ENCODE measurements around the gene PLAGL2. TPM values are rescaled to one million over a fixed set of nuclear protein-coding genes. Genes with fewer than 3 reads are reported as not detected.

PLAGL2 gene
- total and polyA plus RNA-seq, 2 of the 4 experiments (the other 2 are of a cell fraction), result 2.9 to 7.7 TPM

DNA sequence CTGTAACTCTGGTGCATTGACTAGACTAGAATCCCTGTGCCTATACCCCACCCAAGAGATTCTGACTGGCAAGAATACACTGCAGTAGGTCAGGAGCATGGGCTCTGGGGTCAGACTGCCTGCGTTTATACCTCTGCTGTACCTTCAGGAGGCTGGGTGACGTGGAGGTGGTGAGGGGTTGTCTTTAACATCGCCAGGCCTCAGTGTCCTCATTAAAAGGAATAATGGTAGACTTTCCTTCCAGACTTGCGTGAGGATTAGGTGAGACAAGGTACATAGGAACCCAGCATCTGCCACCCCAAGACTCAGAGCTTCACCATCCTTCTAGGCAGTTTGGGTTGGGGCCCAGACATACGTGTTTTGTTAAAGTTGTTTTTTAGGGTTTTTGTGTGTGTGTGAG lies 53.8 kb downstream of the PLAGL2 start:
- intact Hi-C loops (cut with micrococcal nuclease) (no loop called here), in situ Hi-C loops (cut with MboI; ENCODE audit: low sequenced_read_pairs) (no loop called here)
- TF ChIP-seq RCOR1 (IDR thresholded peaks at IDR 0.05; ENCODE audit: insufficient replicate concordance, low read length) (no peak), MXI1 (IDR thresholded peaks at IDR 0.05; ENCODE audit: borderline replicate concordance, low read depth, low read length) (no peak), POLR2A (IDR thresholded peaks at IDR 0.05; ENCODE audit: low read depth, low read length) (no peak), NFE2L2 (IDR thresholded peaks at IDR 0.05; ENCODE audit: low read depth, low read length) (no peak), RAD21 (IDR thresholded peaks at IDR 0.05; ENCODE audit: low read length) (no peak), SMC3 (IDR thresholded peaks at IDR 0.05; ENCODE audit: low read depth, low read length) (no peak), BHLHE40 (IDR thresholded peaks at IDR 0.05; ENCODE audit: low read depth, low read length) (no peak), MAZ (IDR thresholded peaks at IDR 0.05; ENCODE audit: borderline replicate concordance, low read depth, low read length) (no peak), CHD1 (IDR thresholded peaks at IDR 0.05; ENCODE audit: low read depth, low read length) (no peak)
- TF ChIP-seq, protein P1, sequence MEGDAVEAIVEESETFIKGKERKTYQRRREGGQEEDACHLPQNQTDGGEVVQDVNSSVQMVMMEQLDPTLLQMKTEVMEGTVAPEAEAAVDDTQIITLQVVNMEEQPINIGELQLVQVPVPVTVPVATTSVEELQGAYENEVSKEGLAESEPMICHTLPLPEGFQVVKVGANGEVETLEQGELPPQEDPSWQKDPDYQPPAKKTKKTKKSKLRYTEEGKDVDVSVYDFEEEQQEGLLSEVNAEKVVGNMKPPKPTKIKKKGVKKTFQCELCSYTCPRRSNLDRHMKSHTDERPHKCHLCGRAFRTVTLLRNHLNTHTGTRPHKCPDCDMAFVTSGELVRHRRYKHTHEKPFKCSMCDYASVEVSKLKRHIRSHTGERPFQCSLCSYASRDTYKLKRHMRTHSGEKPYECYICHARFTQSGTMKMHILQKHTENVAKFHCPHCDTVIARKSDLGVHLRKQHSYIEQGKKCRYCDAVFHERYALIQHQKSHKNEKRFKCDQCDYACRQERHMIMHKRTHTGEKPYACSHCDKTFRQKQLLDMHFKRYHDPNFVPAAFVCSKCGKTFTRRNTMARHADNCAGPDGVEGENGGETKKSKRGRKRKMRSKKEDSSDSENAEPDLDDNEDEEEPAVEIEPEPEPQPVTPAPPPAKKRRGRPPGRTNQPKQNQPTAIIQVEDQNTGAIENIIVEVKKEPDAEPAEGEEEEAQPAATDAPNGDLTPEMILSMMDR (conservative IDR thresholded peaks at IDR 0.05; ENCODE audit: low read depth, low read length), result no peak
- TF ChIP-seq, protein P2, sequence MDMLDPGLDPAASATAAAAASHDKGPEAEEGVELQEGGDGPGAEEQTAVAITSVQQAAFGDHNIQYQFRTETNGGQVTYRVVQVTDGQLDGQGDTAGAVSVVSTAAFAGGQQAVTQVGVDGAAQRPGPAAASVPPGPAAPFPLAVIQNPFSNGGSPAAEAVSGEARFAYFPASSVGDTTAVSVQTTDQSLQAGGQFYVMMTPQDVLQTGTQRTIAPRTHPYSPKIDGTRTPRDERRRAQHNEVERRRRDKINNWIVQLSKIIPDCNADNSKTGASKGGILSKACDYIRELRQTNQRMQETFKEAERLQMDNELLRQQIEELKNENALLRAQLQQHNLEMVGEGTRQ (IDR thresholded peaks at IDR 0.05; ENCODE audit: low read depth, low read length), result no peak

More for the DNA sequence above, 53.8 kb downstream of the PLAGL2 start:
- ChIA-PET POLR2A (ENCODE audit: unreplicated experiment) (no interaction called here), CTCF (no interaction called here)
- H3K27ac ChIP-seq (ENCODE audit: insufficient read depth, low read length), result no peak overlapping the region
- no peak overlapping the region for H2BK120ac ChIP-seq (ENCODE audit: low read depth, low read length)
- H3K9me1 ChIP-seq (ENCODE audit: insufficient read depth, low read length), result peaks cover 27% of the 10 kb centered on the region; the same call in 1 of the 2 replicates
- no peaks in the 10 kb centered on the region for H3K9me3 ChIP-seq (ENCODE audit: control insufficient read depth, insufficient read depth, low read length)
- no peak overlapping the region for H3K4ac ChIP-seq (ENCODE audit: low read depth, low read length)
- peaks cover 0 to 33% of the 10 kb centered on the region in 2 experiments; a peak in 2 of 4 replicates for H3K79me1 ChIP-seq (ENCODE audit: low read depth in 1 of 2, low read length in 2 of 2)
- peaks cover 59% of the 10 kb centered on the region for H3K36me3 ChIP-seq (ENCODE audit: control insufficient read depth, insufficient read depth, low read length)
- no peak overlapping the region for H2AK5ac ChIP-seq (ENCODE audit: low read depth, low read length)
- no peak overlapping the region for H3K9ac ChIP-seq (ENCODE audit: low read depth, low read length)
- ATAC-seq (ENCODE audit: low read depth), result no peak
- H3K14ac ChIP-seq (replicated peaks; ENCODE audit: low read depth, low read length), result no peak overlapping the region
- dilution Hi-C loops (cut with HindIII; ENCODE audit: low sequenced_read_pairs, unreplicated experiment), result no loop called here
- H3K4me1 ChIP-seq (ENCODE audit: control insufficient read depth, insufficient read depth, low read length), result peaks cover 7% of the 10 kb centered on the region; the same call in 1 of the 2 replicates
- no peak overlapping the region for H2BK20ac ChIP-seq (ENCODE audit: low read depth, low read length)
- no TSS peak for BruUV-seq (replicated peaks)
- H2BK5ac ChIP-seq (ENCODE audit: low read depth, low read length, poor library complexity, severe bottlenecking), result no peak overlapping the region
- no peak overlapping the region for H2AK9ac ChIP-seq (replicated peaks; ENCODE audit: low read depth, low read length, poor library complexity)
- H3K56ac ChIP-seq (ENCODE audit: extremely low read depth, insufficient read depth, low read length), result no peak overlapping the region
- H4K91ac ChIP-seq (ENCODE audit: insufficient read depth, low read depth, low read length), result no peak overlapping the region
- no CpG with 5 or more reads among the region's 5 CpGs for WGBS, 2 experiments (ENCODE audit: extremely low coverage in 2 of 2, insufficient read length in 1 of 2)
- no peak overlapping the region for H3K4me2 ChIP-seq (ENCODE audit: low read depth, low read length)
- no peak overlapping the region for H2AFZ ChIP-seq (replicated peaks; ENCODE audit: low read length, poor library complexity)
- no peak overlapping the region for H3K23ac ChIP-seq (ENCODE audit: low read depth, low read length)
- peaks cover 15% of the 10 kb centered on the region for H4K20me1 ChIP-seq (ENCODE audit: insufficient read depth, low read length)
- no peak overlapping the region for H2BK15ac ChIP-seq (ENCODE audit: low read depth, low read length)
- H3K18ac ChIP-seq (ENCODE audit: low read depth, low read length), result no peak overlapping the region
- no peak for DNase-seq
- H4K8ac ChIP-seq (ENCODE audit: low read depth in 2 of 2, low read length in 2 of 2), result no peak overlapping the region
- no peak overlapping the region for H4K5ac ChIP-seq (ENCODE audit: low read depth, low read length)
- no peaks in the 10 kb centered on the region for H3K27me3 ChIP-seq (ENCODE audit: control insufficient read depth, insufficient read depth, low read length)
- H3K4me3 ChIP-seq (ENCODE audit: insufficient read depth, low read depth, low read length), result no peak overlapping the region

All from IMR-90 (cell line).